Stimulated activated naive CD8-positive, alpha-beta T cell treated with anti-CD3 and anti-CD28 coated beads, Interleukin-15, amount 100 ng/mL, for 72 hours (primary cell): ENCODE measurements around the gene ZNF189.

Experiments used
- ATAC-seq: fragments of 150-1000 bp; cut with Tn5 transposase; 2 replicates; pipeline ENCODE4 v1.10.0; 2021; ENCODE audit warnings: mild to moderate bottlenecking, moderate library complexity
- DNase-seq, 2 donors: peaks; one replicate each; pipeline ENCODE4 v3.0.0; 2021 to 2022
- H3K27ac Mint-ChIP-seq, 2 donors: one replicate each; pipeline ENCODE4 v1.8.0; 2022; ENCODE audit warnings: mild to moderate bottlenecking in 2 of 2, mixed read lengths in 2 of 2, moderate library complexity in 2 of 2
- H3K27me3 Mint-ChIP-seq: one replicate; pipeline ENCODE4 v1.8.0; 2022; ENCODE audit warnings: mixed read lengths
- H3K4me1 Mint-ChIP-seq: one replicate; pipeline ENCODE4 v1.8.0; 2022; ENCODE audit warnings: mild to moderate bottlenecking, mixed read lengths
- H3K4me3 Mint-ChIP-seq, 2 donors: one replicate each; pipeline ENCODE4 v1.8.0; 2022; ENCODE audit warnings: mild to moderate bottlenecking in 2 of 2, mixed read lengths in 2 of 2, moderate library complexity in 1 of 2
- H3K9me3 Mint-ChIP-seq, 2 donors: one replicate each; pipeline ENCODE4 v1.8.0; 2022; ENCODE audit warnings: mixed read lengths in 2 of 2

Gene ZNF189

DNA sequence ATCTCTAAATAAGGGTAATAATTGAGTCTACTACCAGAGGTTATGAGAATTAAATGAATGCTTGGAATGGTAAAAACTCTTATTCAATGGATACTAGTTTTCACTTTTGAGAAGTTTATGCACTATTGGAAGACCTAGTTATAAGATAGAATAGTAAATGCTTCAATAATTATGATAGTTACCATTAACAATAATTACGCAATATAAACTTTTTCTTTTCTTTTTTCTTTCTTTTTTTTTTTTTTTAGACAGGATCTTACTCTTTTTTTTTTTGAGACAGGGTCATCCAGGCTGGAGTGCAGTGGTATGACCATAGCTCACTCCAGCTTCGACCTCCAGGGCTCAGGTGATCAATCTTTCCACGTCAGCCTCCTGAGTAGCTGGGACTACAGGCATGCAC is 30.3 kb downstream of the ZNF189 start:
- Mint-ChIP-seq H3K9me3 (peaks cover 0 to 9% of the 10 kb centered on the region in 2 donors), H3K4me1 (no peaks in the 10 kb centered on the region), H3K4me3 (no peak overlapping the region), H3K27ac (no peak overlapping the region), H3K27me3 (peaks cover 7% of the 10 kb centered on the region)
- DNase-seq: no peak
- no peak for ATAC-seq

- DNase-seq (no peak), ATAC-seq (no peak)
- no peak overlapping the region for H3K4me3 Mint-ChIP-seq
- peaks cover 0 to 4% of the 10 kb centered on the region in 2 donors for H3K9me3 Mint-ChIP-seq
- no peaks in the 10 kb centered on the region for H3K4me1 Mint-ChIP-seq
- H3K27me3 Mint-ChIP-seq: peaks cover 12% of the 10 kb centered on the region
- no peak overlapping the region for H3K27ac Mint-ChIP-seq
These were observed 31.1 kb downstream of the ZNF189 start for GRCh38 chr9:101429736-101430135.

DNA sequence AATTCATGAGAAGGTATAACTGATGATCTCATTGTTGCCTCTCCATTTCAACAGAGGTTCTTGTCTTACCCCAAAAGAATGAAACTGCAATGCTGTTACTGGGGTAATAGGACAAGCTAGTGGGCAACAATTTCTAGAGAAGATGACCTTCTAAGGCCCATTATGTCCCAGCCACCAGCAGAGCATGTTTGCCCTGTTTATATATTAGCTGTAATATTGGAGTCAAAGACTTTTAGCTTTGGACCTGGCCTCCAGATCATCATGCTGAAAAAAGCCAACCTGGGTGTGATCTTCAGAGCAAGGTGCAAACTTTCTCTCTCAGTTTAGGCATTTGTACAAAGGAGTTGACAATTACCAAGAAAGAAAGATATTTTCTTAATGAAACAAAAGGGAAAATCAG is 33.5 kb downstream of the ZNF189 start:
- H3K27ac Mint-ChIP-seq: no peak overlapping the region
- H3K27me3 Mint-ChIP-seq: peaks cover 28% of the 10 kb centered on the region
- no peaks in the 10 kb centered on the region for H3K9me3 Mint-ChIP-seq
- DNase-seq: no peak
- H3K4me3 Mint-ChIP-seq: no peak overlapping the region
- no peak for ATAC-seq
- H3K4me1 Mint-ChIP-seq: no peaks in the 10 kb centered on the region

DNA sequence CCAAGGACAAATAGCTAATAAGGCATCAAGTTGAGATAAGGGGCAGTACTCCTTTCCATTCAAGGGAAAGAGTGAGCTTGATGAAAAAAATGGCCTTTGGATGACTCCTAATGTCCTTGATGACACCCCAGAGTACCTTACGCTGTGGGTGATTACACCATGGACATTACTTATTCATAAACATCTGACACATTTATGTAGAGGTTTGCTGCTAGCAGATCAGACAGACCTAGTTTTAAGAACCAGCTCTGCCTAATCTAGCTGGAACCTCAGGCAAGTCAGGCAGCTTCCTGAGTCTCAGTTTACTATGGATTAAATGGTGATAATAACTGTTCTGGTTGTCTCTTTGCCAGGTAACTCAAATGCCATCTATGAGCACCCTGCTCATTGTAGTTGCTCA is 34.1 kb downstream of the ZNF189 start:
- DNase-seq: no peak
- H3K4me3 Mint-ChIP-seq: no peak overlapping the region
- H3K4me1 Mint-ChIP-seq: no peaks in the 10 kb centered on the region
- H3K9me3 Mint-ChIP-seq: no peaks in the 10 kb centered on the region
- no peak for ATAC-seq
- H3K27ac Mint-ChIP-seq: no peak overlapping the region
- peaks cover 34% of the 10 kb centered on the region for H3K27me3 Mint-ChIP-seq

DNA sequence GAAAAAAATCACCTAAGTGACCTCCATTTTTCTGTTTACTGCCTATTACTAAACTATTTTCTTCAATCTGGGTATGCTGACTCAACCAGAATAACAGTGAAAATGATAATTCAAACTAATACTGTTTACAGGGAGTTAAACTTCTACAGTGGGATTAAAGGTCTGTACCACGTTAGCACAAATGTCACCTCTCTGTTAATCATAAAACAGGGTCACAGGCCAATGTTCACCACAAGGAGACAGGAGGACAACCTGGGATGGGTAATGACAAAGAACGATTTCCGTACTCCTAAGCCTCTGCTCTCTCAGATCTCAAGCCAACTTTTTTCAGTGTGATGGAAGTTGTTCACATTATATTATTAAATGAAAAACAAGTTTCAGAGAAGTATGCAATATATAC is 34.6 kb downstream of the ZNF189 start:
- Mint-ChIP-seq H3K9me3 (no peaks in the 10 kb centered on the region), H3K27me3 (peaks cover 36% of the 10 kb centered on the region)

GRCh38 chr9:101434998-101435397 is 36.3 kb downstream of the ZNF189 start:
- DNase-seq: no peak
- H3K4me3 Mint-ChIP-seq: no peak overlapping the region
- no peak for ATAC-seq
- no peaks in the 10 kb centered on the region for H3K4me1 Mint-ChIP-seq
- H3K27ac Mint-ChIP-seq: no peak overlapping the region
- peaks cover 38% of the 10 kb centered on the region for H3K27me3 Mint-ChIP-seq
- no peaks in the 10 kb centered on the region for H3K9me3 Mint-ChIP-seq

More for the DNA sequence above, 34.6 kb downstream of the ZNF189 start:
- ATAC-seq (no peak), DNase-seq (no peak)
- Mint-ChIP-seq H3K4me3 (no peak overlapping the region), H3K4me1 (no peaks in the 10 kb centered on the region), H3K27ac (no peak overlapping the region)

DNA sequence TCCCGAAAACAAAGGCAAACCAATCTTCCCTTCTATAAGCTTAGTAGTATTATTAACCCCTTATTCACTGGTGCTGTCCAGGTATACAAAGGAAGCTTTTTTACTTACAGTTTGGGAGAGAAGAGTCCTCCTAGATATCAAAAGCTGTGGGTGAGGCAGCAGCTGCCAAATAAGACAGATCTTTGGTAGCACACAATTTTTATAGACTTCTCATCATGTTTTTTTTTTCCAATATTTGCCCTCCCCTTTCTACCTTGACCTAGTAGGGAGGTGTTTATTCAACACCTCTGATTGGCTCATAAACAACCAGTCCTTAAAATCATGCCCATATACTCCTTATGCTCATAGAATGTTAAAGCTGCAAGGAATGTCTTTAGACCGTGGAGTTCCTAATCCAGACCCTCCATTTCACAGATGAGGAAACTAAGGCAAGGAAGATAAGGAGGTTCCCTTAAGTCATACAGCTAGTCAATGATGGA is 37.0 kb downstream of the ZNF189 start, which contains the start of gene ALDOB:
ALDOB (minus strand) TSS at position 174 of the 479 bp plus-strand sequence. CDS start 4,887 bp downstream, outside the sequence.
- Mint-ChIP-seq H3K27ac (no peak within 1 kb of the TSS), H3K27me3 (peaks cover 38% of the 10 kb centered on the region), H3K4me3 (no peak within 1 kb of the TSS), H3K9me3 (no peaks in the 10 kb centered on the region), H3K4me1 (no peaks in the 10 kb centered on the region)
- ATAC-seq (no peak), DNase-seq (no peak)

- Mint-ChIP-seq H3K4me3 (no peak overlapping the region), H3K27ac (no peak overlapping the region), H3K9me3 (no peaks in the 10 kb centered on the region), H3K27me3 (peaks cover 54% of the 10 kb centered on the region), H3K4me1 (no peaks in the 10 kb centered on the region)
- no peak for ATAC-seq
- no peak for DNase-seq
These were observed 39.2 kb downstream of the ZNF189 start for GRCh38 chr9:101437806-101438232.

GRCh38 chr9:101438523-101438922 is 39.9 kb downstream of the ZNF189 start:
- no peaks in the 10 kb centered on the region for H3K4me1 Mint-ChIP-seq
- no peak overlapping the region for H3K27ac Mint-ChIP-seq
- no peaks in the 10 kb centered on the region for H3K9me3 Mint-ChIP-seq
- H3K27me3 Mint-ChIP-seq: peaks cover 61% of the 10 kb centered on the region
- ATAC-seq (no peak), DNase-seq (no peak)
- H3K4me3 Mint-ChIP-seq: no peak overlapping the region

DNA sequence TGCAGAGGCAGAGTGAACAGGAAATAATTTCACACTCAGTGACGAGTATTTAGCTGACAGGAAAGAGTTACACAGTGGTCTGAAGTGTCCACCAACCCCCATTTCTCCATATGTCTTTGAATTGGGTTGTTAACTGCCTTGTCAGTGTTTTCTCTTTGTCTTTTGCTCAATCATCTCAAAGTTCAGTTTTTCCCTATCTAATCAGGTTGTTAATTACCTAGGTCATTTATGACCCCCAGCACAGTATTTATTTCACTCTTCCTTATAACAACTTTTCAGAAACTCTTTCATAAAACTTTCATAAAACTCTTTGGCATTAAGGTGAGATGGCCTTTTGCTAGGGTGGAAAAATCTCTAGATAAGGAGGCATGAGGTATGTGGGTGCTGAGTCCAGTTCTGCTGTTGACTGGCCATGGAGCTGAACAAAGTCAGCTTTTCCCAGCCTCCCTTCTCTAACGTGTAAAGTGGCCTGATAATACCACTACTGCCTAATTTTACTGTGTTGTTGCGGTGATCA is 42.1 kb downstream of the ZNF189 start:
- DNase-seq (no peak), ATAC-seq (no peak)
- Mint-ChIP-seq H3K27me3 (peaks cover 67% of the 10 kb centered on the region), H3K27ac (no peak overlapping the region), H3K9me3 (no peaks in the 10 kb centered on the region), H3K4me1 (no peaks in the 10 kb centered on the region), H3K4me3 (no peak overlapping the region)

- Mint-ChIP-seq H3K4me3 (no peak overlapping the region), H3K9me3 (no peaks in the 10 kb centered on the region), H3K27me3 (peaks cover 72% of the 10 kb centered on the region), H3K4me1 (no peaks in the 10 kb centered on the region), H3K27ac (no peak overlapping the region)
- DNase-seq (no peak), ATAC-seq (no peak)
These were observed 43.7 kb downstream of the ZNF189 start for GRCh38 chr9:101442318-101442717.

- peaks cover 68% of the 10 kb centered on the region for H3K27me3 Mint-ChIP-seq
- H3K27ac Mint-ChIP-seq: no peak overlapping the region
- ATAC-seq: no peak
- DNase-seq: no peak
- no peaks in the 10 kb centered on the region for H3K4me1 Mint-ChIP-seq
- H3K4me3 Mint-ChIP-seq: no peak overlapping the region
- H3K9me3 Mint-ChIP-seq: no peaks in the 10 kb centered on the region
These were observed 44.1 kb downstream of the ZNF189 start for GRCh38 chr9:101442736-101443135.

- Mint-ChIP-seq H3K4me3 (no peak overlapping the region), H3K4me1 (peaks cover 2% of the 10 kb centered on the region), H3K27ac (no peak overlapping the region), H3K9me3 (no peaks in the 10 kb centered on the region), H3K27me3 (peaks cover 68% of the 10 kb centered on the region)
- ATAC-seq (no peak), DNase-seq (no peak)
These were observed 44.7 kb downstream of the ZNF189 start for GRCh38 chr9:101443364-101443771.

GRCh38 chr9:101445353-101446029 is 46.8 kb downstream of the ZNF189 start:
- Mint-ChIP-seq H3K4me3 (no peak overlapping the region), H3K4me1 (peaks cover 14% of the 10 kb centered on the region), H3K27ac (no peak overlapping the region), H3K9me3 (no peaks in the 10 kb centered on the region), H3K27me3 (peaks cover 74% of the 10 kb centered on the region)
- DNase-seq (no peak), ATAC-seq (no peak)

DNA sequence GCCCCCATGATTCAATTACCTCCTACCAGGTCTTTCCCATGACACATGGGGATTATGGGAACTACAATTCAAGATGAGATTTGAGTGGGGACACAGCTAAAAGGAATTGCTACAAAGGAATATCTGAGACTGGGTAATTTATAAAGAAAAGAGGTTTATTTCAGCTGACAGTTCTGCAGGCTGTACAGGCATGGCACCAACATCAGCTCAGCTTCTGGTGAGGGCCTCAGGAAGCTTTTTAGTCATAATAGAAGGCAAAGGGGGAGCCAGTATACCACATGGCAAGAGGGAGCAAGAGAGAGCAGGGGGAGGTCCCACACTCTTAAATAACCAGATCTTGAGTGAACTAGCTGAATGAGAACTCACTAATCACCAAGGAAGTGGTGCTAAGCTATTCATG is 48.1 kb downstream of the ZNF189 start:
- ATAC-seq (no peak), DNase-seq (no peak)
- H3K4me1 Mint-ChIP-seq: peaks cover 14% of the 10 kb centered on the region
- no peak overlapping the region for H3K27ac Mint-ChIP-seq
- H3K9me3 Mint-ChIP-seq: peaks cover 2% of the 10 kb centered on the region in 2 donors
- no peak overlapping the region for H3K4me3 Mint-ChIP-seq
- H3K27me3 Mint-ChIP-seq: peaks cover 67% of the 10 kb centered on the region

GRCh38 chr9:101448680-101449070 is 50.0 kb downstream of the ZNF189 start:
- peaks cover 8 to 12% of the 10 kb centered on the region in 2 donors for H3K9me3 Mint-ChIP-seq
- H3K4me3 Mint-ChIP-seq: peak overlapping the region; percentile 76 to 84
- peak overlapping the region in 1 of 2 donors; percentile 45 for H3K27ac Mint-ChIP-seq
- ATAC-seq (no peak), DNase-seq (no peak)
- peaks cover 14% of the 10 kb centered on the region for H3K4me1 Mint-ChIP-seq
- peaks cover 63% of the 10 kb centered on the region for H3K27me3 Mint-ChIP-seq
